Bronchial epithelial cell (primary cell): ENCODE data around the gene ERI3. TPM values are rescaled to one million over a fixed set of nuclear protein-coding genes. Genes with fewer than 3 reads are reported as not detected.

Experiments used
- DNase-seq: peaks from one replicate; pipeline ENCODE4 v3.0.0-alpha.2; 2010; ENCODE audit warnings: low read depth
- FAIRE-seq: peaks from 2 replicates; lab custom pipeline; 2011; peaks lifted over from hg19 to GRCh38; lab: Jason Lieb, UNC
- H3K27me3 ChIP-seq: 2 replicates; pipeline ENCODE4 v1.5.1; 2011; ENCODE audit warnings: low read length; ENCODE audit not compliant: control insufficient read depth, insufficient read depth
- H3K36me3 ChIP-seq: 2 replicates; pipeline ENCODE4 v1.5.1; 2011; ENCODE audit warnings: low read length; ENCODE audit not compliant: control insufficient read depth, insufficient read depth
- H3K4me3 ChIP-seq: 2 replicates; pipeline ENCODE4 v1.5.1; 2011; ENCODE audit warnings: mild to moderate bottlenecking, low read depth, low read length, control low read depth
- total RNA-seq: library from RNA; depleted of rRNA; stranded (reverse); fragments of >200 nt; gene quantifications from 2 replicates; pipeline ENCODE4 v1.2.1, GENCODE V29; 2014
- TF ChIP-seq, protein P1 (sequence below): IDR thresholded peaks from 2 replicates; pipeline ENCODE4 v1.5.1; 2011; ENCODE audit warnings: mild to moderate bottlenecking, moderate library complexity, low read length, control low read depth, inconsistent platforms; ENCODE audit not compliant: insufficient read depth, severe bottlenecking

ERI3 gene
- total RNA-seq, 1 donor from 2014 or later: 22.1 TPM

DNA sequence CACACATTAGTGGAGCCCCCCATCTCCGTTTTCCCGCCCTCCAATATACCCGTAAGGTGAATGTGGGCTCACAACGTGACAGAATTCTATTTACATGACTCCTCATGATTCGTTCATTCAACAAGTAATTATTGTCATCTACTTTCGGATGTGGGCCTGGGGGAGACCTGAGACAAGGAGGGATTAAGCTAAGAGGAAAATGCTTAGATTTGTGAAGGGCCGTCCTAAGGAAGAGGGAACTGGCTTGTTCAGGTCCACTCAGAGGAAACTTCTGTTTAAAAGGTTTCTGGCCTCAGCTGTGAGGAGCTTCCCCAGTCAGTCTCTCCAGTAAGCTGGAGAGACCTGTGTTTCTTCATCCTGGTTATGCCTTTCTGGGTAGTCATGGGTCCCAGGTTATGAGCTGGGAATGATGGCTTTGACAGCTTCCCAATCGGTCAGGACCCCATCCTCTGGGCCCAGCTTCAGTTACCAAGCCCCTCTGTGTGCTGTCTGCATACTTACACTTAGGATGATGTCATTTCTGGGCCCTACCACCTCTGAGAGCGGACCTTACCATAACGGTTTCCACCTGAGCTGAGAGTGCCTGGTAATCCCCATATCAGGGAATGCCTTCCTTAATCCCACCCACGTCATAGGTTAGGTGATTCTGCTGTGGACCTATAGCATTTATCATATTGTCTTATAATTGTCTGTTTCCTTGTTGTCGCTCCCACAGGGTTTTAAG, 687 bp upstream of the ERI3 start:
- Histone ChIP-seq H3K36me3 (no peaks in the 10 kb centered on the region), H3K4me3 (peak overlapping the region; percentile 94), H3K27me3 (no peaks in the 10 kb centered on the region)
- no peak for DNase-seq
- TF ChIP-seq, protein P1, sequence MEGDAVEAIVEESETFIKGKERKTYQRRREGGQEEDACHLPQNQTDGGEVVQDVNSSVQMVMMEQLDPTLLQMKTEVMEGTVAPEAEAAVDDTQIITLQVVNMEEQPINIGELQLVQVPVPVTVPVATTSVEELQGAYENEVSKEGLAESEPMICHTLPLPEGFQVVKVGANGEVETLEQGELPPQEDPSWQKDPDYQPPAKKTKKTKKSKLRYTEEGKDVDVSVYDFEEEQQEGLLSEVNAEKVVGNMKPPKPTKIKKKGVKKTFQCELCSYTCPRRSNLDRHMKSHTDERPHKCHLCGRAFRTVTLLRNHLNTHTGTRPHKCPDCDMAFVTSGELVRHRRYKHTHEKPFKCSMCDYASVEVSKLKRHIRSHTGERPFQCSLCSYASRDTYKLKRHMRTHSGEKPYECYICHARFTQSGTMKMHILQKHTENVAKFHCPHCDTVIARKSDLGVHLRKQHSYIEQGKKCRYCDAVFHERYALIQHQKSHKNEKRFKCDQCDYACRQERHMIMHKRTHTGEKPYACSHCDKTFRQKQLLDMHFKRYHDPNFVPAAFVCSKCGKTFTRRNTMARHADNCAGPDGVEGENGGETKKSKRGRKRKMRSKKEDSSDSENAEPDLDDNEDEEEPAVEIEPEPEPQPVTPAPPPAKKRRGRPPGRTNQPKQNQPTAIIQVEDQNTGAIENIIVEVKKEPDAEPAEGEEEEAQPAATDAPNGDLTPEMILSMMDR: no peak
- no peak for FAIRE-seq

DNA sequence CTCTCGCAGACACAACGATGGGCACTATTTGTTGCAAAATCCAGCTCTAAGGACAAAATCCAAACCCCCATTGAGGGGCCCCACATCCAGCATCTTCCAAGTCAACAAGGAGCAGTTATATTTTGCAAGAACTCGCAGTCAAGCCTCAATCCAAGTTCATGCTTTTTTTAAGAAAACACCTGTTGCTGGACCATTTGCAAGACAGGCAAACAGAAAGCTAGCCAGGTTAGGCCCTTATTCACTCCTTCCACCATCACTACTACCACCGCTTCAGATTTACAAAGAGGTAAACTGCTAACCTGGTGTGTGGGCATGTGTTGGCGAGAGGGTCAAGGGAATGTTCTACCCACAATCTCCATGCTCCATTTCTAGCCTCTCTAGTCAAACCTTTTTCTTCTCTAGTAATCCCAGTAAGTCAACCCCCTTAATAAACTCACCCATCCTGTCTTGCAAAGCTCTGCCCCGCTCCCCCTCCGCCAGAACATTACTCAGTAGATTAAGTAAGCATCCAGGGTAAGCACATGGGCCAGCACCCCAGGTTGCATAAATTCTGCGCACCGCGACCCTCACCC, 703 bp downstream of the ERI3 start:
- no peaks in the 10 kb centered on the region for H3K36me3 ChIP-seq
- TF ChIP-seq, protein P1: no peak
- H3K27me3 ChIP-seq: no peaks in the 10 kb centered on the region
- FAIRE-seq: no peak
- DNase-seq: peak; percentile 49
- peak overlapping the region; percentile 94 for H3K4me3 ChIP-seq

DNA sequence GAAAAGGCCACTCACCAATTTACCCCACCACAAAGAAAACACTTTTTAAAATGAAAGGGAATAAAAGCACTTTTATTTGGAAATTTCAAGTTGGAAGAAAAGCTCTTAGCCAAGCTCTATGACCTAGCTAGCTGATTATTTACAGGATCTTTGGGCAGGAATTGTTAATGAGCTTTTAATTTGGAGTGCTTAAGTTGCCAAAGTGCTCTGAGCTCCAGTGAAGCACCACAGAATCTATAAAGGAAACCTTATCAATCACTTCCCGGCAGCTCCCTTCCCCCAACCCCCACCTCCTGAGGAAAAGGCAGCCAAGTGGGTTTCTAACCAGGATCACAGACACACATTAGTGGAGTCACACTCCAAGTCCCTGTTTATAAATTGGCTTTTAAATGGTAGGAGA, 1.5 kb downstream of the ERI3 start:
- DNase-seq (no peak), FAIRE-seq (no peak)
- no peaks in the 10 kb centered on the region for H3K36me3 ChIP-seq
- no peaks in the 10 kb centered on the region for H3K27me3 ChIP-seq
- TF ChIP-seq, protein P1: no peak
- H3K4me3 ChIP-seq: no peak overlapping the region

DNA sequence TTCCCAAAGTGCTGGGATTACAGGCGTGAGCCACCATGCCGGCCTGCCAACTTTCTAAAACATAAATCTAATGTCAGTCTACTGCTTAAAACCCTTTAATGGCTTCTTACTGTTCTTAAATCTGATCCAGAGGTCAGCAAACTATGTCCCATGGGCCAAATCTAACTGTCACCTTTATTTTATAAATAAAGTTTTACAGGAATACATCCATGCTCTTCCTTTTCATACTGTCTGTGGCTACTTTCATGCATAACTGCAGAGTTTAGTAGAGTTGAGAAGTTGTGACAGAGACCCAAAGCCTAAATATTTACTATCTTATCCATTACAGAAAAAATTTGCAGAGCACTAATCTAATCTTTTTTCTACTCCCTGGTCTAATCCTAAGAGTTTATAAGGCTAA, 3.8 kb downstream of the ERI3 start:
- TF ChIP-seq, protein P1: no peak
- Histone ChIP-seq H3K36me3 (no peaks in the 10 kb centered on the region), H3K27me3 (no peaks in the 10 kb centered on the region), H3K4me3 (no peak overlapping the region)
- DNase-seq: no peak
- FAIRE-seq: no peak

DNA sequence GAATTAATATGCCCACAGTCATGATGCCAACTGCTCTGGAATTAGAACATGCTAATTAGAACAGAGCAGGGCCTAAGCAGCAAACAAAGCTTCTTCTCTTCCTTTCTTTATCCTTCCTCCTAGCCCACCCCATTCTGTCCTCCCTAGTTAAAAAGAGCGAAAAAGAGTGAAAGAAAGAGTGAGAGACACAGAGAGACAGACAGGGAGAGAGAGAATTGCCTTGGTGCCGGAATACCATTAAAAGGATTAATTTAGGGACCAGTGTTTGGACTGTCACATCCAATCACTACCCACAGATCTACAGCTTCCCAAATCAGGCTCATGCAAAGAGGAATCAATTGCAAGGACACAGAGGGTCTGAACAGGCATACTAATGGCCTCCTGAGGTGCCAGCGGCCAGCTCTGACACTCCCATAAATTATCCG, 7.0 kb downstream of the ERI3 start:
- DNase-seq (no peak), FAIRE-seq (no peak)
- no peak overlapping the region for H3K4me3 ChIP-seq
- no peaks in the 10 kb centered on the region for H3K27me3 ChIP-seq
- H3K36me3 ChIP-seq: no peaks in the 10 kb centered on the region
- TF ChIP-seq, protein P1: no peak
